ENCODE measurements around the gene PRUNE2. TPM values are rescaled to one million over a fixed set of nuclear protein-coding genes. Genes with fewer than 3 reads are reported as not detected.

Gene PRUNE2
- total and polyA plus RNA-seq, 2 of the 8 experiments (the other 6 are each of a cell fraction or from before 2014, with no cell fraction given), result 5.5 to 13.3 TPM

DNA sequence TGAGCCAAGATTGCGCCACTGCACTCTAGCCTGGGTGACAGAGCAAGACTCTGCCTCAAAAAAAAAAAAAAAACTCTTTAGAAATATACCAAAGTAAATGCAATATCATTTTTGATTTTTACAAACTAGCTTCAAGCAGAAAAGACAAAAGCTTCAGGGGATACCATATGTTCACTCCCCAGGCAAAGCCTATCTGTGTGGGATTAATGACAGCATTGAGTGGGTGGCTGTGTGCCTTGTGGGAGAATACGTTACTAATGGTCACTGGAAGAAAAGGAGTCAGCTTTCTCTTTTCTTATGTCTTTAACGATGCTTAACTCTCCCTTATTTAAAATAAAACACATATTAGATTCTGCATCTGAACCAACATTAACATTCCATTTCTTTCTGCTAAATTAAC is 139.8 kb downstream of the PRUNE2 start (continued):
- TF ChIP-seq, protein P1, sequence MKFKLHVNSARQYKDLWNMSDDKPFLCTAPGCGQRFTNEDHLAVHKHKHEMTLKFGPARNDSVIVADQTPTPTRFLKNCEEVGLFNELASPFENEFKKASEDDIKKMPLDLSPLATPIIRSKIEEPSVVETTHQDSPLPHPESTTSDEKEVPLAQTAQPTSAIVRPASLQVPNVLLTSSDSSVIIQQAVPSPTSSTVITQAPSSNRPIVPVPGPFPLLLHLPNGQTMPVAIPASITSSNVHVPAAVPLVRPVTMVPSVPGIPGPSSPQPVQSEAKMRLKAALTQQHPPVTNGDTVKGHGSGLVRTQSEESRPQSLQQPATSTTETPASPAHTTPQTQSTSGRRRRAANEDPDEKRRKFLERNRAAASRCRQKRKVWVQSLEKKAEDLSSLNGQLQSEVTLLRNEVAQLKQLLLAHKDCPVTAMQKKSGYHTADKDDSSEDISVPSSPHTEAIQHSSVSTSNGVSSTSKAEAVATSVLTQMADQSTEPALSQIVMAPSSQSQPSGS (IDR thresholded peaks at IDR 0.05; ENCODE audit: low read length), result no peak
- TF ChIP-seq ZNF274 (IDR thresholded peaks at IDR 0.05; ENCODE audit: borderline replicate concordance, extremely low read depth, low read length) (no peak), POU5F1 (IDR thresholded peaks at IDR 0.05; ENCODE audit: low read depth, low read length) (no peak), CTBP2 (IDR thresholded peaks at IDR 0.05; ENCODE audit: borderline replicate concordance, insufficient read depth, insufficient read length, low read length) (no peak), BACH1 (IDR thresholded peaks at IDR 0.05; ENCODE audit: low read length) (no peak), YY1 (IDR thresholded peaks at IDR 0.05; ENCODE audit: low read depth, low read length) (no peak)
- TF ChIP-seq, protein P2, sequence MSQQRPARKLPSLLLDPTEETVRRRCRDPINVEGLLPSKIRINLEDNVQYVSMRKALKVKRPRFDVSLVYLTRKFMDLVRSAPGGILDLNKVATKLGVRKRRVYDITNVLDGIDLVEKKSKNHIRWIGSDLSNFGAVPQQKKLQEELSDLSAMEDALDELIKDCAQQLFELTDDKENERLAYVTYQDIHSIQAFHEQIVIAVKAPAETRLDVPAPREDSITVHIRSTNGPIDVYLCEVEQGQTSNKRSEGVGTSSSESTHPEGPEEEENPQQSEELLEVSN (IDR thresholded peaks at IDR 0.05), result no peak

All from H1 (cell line).